MG63 (cell line): ENCODE data around the gene HPD. TPM values are rescaled to one million over a fixed set of nuclear protein-coding genes. Genes with fewer than 3 reads are reported as not detected.
A peak's percentile ranks its signal among the peaks of the same experiment; 100 is the strongest.
"Not testable (repeated sequence)": the region's sequence is repeated elsewhere in the genome, so short reads cannot be mapped to it uniquely, and the experiment has no call there.

Source experiments
- DNase-seq: peaks from one replicate; pipeline ENCODE4 v3.0.0-alpha.2; 2020
- H3K27me3 ChIP-seq: fragments of 250-450 bp; sonication (Bioruptor Pico); 2 replicates; pipeline ENCODE4 v1.5.1; 2020; ENCODE audit warnings: mild to moderate bottlenecking, moderate library complexity
- H3K36me3 ChIP-seq: fragments of 250-450 bp; sonication (Bioruptor Pico); 2 replicates; pipeline ENCODE4 v1.5.1; 2020; ENCODE audit warnings: mild to moderate bottlenecking, moderate library complexity
- H3K4me3 ChIP-seq: fragments of 250-450 bp; sonication (Bioruptor Pico); 2 replicates; pipeline ENCODE4 v1.5.1; 2020; ENCODE audit warnings: mild to moderate bottlenecking, moderate library complexity
- H3K9me3 ChIP-seq: fragments of 250-450 bp; sonication (Bioruptor Pico); 2 replicates; pipeline ENCODE4 v1.5.1; 2020; ENCODE audit warnings: mild to moderate bottlenecking, moderate library complexity
- total RNA-seq: library from RNA; depleted of rRNA; stranded (reverse); fragments of >200 nt; shearing (Covaris generic); gene quantifications from 2 replicates; pipeline ENCODE4 v1.2.3, GENCODE V29; 2014; ENCODE audit warnings: low replicate concordance

The HPD gene
- total RNA-seq, 1 experiment from 2014 or later = 0.56 TPM

DNA sequence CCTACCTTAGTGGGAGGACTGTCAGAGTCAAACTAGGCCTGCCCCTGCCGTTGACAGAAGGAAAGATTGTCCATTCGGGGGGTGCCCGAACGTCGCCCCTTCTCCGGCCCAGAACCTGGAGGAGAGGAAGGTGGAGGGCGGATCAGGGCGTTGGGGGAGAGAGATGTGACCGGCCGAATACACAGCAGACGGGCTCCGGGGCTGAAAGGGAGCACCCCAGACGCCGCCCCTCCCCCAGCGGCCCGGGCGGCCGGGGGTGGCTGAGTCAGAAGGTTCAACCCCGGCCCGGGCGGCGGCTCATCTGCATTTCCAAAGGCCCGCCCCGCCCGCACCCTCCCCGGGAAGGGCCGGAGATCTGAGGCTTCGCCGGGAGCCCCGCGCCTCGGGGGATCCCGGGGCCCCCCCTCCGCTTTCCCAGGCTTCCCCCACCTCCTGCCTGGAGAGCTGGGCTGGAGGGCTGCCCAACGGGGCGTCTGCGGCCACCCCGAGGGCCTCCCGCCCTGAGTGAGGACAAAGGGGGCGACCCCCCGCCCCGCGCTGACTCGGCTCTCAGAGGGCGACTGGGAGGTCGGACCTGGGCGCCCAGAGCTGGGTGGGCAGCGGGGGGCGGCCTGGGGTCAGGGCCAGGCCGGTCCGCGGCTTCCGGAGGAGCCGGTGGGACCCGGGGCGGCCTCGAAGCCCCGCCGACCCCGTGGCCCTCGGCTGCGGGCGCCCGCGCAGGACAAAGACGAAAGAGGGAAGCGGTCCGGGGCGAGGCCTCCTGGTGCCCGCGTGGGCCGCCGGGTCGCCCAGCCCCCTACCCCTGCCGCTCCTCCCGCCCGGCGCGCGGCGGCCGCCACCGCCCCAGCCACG lies 58.6 kb downstream of the HPD start:
- H3K27me3 ChIP-seq = no peaks in the 10 kb centered on the region
- H3K4me3 ChIP-seq = peak overlapping the region; percentile 54
- no peaks in the 10 kb centered on the region for H3K9me3 ChIP-seq
- H3K36me3 ChIP-seq = peaks cover 23% of the 10 kb centered on the region
- DNase-seq = peak; percentile 96

DNA sequence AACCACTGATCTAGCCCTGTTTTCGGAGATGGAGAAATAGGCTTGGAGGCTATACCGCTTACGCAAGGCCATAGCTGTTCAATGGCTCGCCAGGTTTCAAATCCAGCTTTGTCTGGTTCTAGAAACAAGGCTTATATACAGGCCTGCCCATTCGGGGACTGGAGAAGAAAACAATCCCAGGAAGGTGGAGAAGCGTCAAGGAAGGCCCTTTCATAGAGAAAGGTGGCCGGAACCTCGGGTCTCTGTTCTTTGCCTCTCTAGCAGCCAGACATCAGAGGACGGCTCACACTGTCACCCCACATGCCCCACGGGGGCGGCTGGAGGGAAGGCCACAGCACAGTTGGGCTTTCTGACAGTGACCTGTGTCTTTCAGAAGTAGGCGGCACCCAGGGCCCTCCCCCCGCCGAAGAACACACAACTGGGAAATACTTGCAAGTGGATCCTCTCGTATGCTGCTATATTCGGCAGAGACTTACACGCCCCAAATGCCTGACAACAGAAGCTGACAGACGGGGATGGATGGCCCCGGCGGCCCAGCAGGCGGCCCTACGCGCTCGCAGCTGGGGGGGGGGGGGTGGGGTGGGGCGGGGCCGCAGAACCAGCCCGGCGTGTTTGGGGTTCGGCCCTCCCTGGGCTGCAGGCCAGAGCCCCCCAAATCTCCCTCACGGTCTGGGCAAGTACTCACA lies 59.4 kb downstream of the HPD start:
- peak overlapping the region; percentile 54 for H3K4me3 ChIP-seq
- no peaks in the 10 kb centered on the region for H3K27me3 ChIP-seq
- H3K36me3 ChIP-seq = peaks cover 23% of the 10 kb centered on the region
- no peaks in the 10 kb centered on the region for H3K9me3 ChIP-seq
- peak; percentile 69 for DNase-seq

DNA sequence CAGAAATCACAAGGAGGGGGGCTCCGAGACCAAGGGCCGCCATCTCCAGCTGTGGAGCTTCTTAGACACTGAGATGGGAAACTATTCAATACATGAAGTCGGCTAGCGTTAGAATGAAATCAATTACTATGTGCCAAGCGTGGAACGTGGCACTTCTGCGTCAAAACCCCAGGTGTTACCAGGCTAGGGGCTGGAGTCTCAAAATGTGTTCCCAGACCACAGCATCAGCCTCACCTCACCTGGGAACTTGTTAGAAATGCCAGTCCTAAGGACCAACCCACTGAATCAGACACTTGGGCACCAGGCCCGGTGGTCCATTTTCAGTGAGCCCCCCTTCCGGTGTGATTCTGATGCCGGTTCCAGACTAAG lies 59.9 kb downstream of the HPD start:
- Histone ChIP-seq H3K36me3 (peaks cover 23% of the 10 kb centered on the region), H3K9me3 (no peaks in the 10 kb centered on the region), H3K27me3 (no peaks in the 10 kb centered on the region), H3K4me3 (no peak overlapping the region)
- no peak for DNase-seq

DNA sequence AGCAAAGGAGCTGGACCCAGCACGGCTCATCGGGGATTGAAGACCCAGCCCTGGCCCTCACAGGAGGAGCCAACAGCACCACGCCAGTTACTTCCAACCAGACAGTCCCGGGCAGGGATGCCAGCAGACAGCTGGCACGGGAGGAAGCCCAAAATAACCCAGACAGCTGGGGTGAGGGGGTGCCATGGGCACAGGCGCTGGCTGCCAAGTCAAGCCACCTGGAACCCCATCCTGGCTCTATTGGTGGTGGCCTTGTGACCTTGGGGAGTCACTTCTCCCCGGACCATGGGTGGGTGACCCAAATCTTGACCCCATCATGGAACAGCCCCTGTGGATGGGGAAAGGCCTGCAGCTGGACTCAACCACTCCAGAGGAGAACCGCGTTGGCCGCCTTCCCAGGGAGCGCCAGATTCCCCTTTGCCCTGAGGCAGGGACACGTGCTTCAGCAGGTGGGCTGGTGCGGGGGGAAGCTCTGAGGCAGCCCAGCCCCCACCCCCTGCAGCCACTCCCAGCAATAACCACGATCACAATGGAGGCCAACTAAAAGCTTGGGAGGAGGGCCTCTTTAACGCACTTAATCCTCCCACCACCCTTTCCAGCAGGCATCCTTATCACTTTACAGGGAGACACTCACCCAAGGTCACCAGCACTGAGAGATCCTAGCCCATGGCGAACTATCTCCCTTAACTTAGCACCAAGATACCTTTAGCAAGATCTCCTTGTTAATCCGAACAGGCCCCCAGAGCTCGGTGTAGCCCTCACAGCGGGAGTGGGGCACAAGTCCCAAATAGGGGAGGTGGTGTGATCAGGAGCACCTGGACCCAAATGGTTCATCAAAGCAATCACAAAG lies 60.5 kb downstream of the HPD start:
- Histone ChIP-seq H3K4me3 (no peak overlapping the region), H3K36me3 (peaks cover 23% of the 10 kb centered on the region), H3K27me3 (no peaks in the 10 kb centered on the region), H3K9me3 (no peaks in the 10 kb centered on the region)
- DNase-seq = peak; percentile 69

DNA sequence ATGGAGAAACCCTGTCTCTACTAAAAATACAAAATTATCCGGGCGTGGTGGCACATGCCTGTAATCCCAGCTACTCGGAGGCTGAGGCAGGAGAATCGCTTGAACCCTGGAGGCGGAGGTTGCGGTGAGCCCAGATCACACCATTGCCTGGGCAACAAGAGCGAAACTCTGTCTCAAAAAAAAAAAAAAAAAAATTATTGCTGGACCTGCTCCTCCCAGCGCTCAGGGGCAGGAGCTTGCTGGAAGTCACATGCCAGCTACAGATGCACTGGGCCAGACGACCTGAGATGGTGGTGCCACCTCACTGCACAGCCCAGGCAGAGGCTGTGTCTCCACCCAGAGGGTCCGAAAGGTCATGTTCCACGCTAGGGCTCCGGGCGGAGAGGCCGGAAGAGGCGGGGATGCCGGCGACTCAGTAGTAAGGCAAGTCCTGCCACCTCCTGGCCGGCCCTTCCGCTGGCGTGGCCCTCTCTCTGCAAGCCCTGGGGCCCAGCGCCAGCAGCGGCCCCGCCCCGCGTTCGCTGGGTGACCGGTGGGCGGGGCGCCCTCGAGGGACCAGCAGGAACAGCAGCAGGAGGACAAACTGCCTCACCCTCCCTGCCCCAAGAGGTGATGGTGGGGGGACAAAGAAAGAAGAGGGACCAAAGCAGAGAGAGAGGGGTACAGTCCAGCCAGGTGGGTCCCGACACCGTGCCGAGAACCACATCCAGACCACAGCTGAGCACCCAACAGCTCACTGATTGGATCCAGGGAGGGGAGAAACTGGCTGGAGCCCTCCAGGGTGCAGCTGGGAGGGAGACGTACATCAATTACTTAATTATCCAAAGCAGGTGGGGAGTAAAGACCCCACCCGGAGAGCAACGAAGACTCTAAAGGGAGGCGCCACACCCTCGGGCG lies 61.6 kb downstream of the HPD start:
- H3K9me3 ChIP-seq = no peaks in the 10 kb centered on the region
- peaks cover 22% of the 10 kb centered on the region for H3K36me3 ChIP-seq
- no peaks in the 10 kb centered on the region for H3K27me3 ChIP-seq
- DNase-seq = peak; percentile 72
- no peak overlapping the region; the same call in 1 of the 2 replicates for H3K4me3 ChIP-seq

DNA sequence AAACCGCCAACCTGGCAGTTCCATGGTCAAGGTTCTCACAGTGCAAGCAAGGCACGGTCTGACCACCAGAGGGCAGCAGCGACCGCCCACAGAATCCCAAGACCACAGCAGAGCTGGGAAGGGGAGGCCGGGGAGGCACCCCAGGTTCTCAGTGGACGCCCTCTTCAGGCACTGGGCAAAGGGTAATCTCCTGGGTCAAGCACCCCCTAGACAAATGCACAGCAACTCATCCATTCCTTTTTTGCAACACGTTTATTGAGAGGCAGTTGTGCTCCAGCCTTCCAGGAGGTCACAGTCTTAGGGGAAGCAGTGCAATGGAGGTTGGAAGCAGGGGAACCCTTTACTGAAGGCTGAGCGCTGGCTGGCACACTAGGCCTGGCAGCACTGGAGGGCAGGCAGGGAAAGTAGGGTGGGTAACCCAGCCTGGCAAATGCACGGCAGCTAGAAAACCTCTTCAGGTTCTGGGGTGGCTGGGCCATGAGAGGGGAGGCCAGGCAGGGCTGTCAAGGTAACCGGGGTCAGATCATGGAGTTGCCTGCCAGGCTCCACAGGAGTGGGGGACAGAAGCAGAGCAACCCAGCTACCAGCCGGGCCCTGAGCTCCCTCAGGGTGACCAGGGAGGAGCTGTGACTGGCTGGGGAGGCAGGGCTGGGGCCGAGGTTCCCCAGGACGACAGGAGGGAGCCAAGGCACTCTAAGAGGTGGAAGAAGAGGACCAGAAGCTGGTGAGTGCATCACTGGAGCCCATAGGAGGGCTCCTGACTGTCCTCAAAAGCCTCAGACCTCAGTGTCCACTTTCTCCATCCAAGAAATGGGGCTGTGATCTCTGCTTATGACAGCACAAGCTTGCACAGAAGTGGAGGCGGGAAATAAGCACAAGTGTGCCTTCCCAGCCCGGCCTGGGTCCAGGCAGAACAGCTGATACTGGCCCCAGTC lies 63.4 kb downstream of the HPD start:
- DNase-seq = peak; percentile 78

DNA sequence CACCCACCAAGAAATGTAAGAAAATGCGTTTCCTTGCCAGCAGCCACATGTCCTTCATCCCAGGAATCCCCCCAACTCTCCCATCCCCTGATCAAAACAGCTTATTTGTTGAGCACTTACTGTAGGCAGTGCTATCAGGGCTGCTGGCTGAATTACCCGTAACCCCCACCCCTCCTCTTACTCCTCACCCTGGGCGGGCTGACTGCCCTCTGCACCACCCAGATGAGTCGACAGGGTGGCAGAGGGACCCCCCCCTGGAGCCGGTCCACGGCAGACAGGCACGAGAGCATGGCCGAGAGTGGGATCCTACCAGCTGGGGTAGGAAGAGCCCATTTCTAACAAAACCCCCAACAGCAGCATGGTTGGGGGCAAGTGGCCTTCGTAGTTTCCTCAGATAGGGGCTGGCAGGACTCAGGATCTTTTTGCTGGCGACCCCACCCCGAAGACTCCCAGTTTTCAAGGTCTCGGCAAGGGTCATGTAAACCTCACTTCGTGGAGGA lies 64.1 kb downstream of the HPD start:
- peak; percentile 70 for DNase-seq
- no peaks in the 10 kb centered on the region for H3K27me3 ChIP-seq
- H3K4me3 ChIP-seq = peak overlapping the region; percentile 43
- peaks cover 20% of the 10 kb centered on the region for H3K36me3 ChIP-seq
- no peaks in the 10 kb centered on the region for H3K9me3 ChIP-seq

More for the DNA sequence above, 63.4 kb downstream of the HPD start:
- Histone ChIP-seq H3K36me3 (peaks cover 20% of the 10 kb centered on the region), H3K4me3 (no peak overlapping the region; the same call in 1 of the 2 replicates), H3K27me3 (no peaks in the 10 kb centered on the region), H3K9me3 (no peaks in the 10 kb centered on the region)

DNA sequence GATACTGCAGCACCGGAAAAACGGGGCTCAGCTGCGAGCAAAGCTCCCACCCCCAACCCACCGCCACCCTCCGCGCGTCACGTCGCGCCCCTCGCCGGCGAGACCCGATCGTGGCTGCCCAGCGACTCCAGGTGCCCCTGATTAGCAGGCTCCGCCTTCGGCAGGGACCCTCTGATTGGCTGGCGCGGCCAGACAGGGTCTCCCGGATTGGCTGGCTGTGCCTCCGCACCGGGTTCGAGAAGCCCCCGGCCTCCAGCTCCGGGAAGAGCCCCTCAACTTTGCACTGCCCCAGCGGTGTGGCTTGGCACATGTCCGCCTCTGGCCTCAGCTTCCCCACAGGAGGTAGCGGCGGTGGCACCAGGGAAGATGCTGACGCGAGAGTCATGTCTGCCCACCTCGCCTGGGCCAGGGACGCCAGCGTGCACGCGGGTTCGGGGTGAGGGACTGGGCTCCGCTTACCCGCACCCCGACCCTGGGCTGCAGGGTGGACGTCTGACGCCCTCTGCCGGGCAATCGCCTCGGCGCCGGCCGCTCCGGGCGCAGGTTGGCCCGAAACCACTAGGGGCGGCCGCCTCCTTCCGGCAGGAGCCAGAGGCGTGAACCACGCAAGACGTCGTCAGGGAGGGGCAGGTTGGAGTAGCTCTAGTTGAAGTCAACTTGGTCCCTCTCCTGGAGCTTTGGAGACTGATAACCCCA lies 64.7 kb downstream of the HPD start:
- Histone ChIP-seq H3K9me3 (no peaks in the 10 kb centered on the region), H3K4me3 (peak overlapping the region; percentile 43), H3K36me3 (peaks cover 17% of the 10 kb centered on the region), H3K27me3 (no peaks in the 10 kb centered on the region)
- DNase-seq = peak; percentile 89

DNA sequence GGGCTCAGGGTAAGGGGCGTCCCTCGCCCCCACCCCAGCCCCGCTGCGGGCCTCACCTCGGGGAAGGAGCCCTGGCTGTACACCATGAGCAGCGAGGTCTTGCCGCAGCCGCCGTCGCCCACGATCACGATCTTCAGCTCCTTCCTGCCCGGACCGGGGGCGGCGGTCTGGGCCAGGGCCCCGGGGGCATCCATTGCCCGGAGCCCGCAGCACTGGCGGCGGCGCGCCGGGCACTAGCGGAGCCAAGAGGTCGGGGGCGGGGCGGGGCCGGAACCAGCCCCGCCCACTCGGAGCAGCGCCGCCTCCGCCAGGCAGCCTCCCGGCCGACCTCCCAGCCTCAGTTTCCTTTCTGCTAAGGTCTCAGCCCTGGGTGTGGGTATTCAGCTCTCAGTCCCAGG lies 65.2 kb downstream of the HPD start, which contains the start of gene RHOF:
Gene RHOF, minus strand, starts transcription at position 249 of the 398 bp plus-strand sequence. Its CDS starts 55 bp downstream, at position 194.
- no peak for DNase-seq
- H3K9me3 ChIP-seq = no peaks in the 10 kb centered on the region
- H3K36me3 ChIP-seq = peaks cover 15% of the 10 kb centered on the region
- peak within 1 kb of the TSS; percentile 43 for H3K4me3 ChIP-seq
- H3K27me3 ChIP-seq = no peaks in the 10 kb centered on the region

DNA sequence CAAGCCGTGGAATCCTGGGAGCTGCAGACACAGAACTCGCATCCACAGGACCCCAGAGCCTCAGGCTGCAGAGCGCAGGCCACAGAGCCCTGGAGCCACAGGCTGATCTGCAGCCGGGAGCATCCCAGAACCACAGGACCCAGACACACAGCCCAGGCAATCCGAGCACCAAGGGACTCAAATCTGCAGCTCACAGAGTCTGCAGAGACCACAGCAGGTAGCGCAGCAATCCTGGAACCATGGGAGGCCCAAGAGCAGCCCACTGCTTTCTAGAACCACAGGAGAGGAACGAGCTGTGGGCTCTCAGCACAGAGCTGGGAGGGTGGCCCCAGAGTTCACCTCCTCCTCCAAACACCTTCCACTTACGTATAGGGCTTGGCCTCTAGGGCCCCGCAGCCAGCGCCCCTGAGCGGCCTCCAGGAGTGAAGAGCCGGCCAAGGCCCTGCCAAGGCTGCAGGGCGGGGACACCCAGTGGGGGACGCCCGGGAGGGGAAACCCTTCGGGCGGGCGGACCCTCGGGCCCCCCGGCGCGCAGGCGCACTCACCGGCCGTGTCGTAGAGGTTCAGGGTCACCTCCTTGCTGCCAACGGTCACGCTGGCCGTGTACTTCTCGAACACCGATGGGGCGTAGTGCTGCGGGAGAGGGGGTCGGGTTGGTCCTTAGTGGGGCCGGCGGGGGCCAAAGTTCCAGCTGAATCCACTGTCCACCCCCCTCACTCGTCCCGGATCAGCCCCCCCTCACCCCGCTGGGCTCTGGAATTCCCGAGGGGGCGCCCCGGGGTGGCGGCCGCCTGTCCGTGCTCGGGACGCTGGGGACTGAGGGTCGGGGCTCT lies 65.8 kb downstream of the HPD start:
- H3K9me3 ChIP-seq = no peaks in the 10 kb centered on the region
- no peak overlapping the region for H3K4me3 ChIP-seq
- no peaks in the 10 kb centered on the region for H3K27me3 ChIP-seq
- H3K36me3 ChIP-seq = peaks cover 12% of the 10 kb centered on the region; the same call in 1 of the 2 replicates
- DNase-seq = no peak

DNA sequence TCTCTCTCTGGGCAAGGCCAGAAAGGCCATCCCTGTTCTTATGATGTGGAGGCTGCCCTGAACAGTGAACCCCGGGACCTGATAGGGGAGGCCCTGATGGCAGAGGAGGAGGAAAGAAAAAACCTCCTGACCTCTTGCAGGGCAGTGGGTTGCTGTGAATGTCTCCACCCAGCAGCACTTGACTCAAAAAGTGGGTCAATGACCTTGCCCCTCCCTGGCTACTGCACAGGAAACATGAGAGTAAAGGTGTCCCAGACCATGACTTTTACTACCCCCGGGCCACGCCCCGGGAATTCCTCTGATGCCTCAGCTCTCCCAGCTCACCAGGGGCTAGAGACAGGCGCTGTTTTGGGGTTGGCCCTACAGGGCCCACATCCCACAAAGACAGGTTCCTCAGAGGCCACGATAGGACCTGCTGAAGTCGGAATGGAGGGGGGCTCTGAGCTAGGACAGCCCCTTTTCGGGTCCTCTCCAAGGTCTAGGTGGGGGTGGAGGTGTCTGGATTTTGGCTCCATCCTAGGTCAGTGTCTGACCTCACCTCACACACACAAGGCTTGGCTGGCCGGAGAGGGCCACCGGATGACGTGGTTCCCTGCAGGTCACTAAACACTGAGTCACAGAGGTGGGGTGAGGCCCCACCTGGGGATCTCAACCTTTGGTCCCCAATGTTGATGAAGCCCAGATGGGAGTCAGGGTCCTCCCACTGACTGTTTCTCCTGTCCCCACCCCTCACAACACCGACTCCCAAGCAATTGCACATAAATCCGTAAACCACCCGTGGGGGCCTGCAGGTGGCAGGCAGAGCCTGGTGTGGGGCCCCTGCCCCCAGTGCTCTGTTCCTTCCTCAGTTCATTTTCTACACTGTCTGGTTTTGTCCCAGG lies 66.7 kb downstream of the HPD start:
- H3K27me3 ChIP-seq = no peaks in the 10 kb centered on the region
- H3K4me3 ChIP-seq = no peak overlapping the region
- peaks cover 9% of the 10 kb centered on the region; the same call in 1 of the 2 replicates for H3K36me3 ChIP-seq
- no peaks in the 10 kb centered on the region for H3K9me3 ChIP-seq
- DNase-seq = no peak

DNA sequence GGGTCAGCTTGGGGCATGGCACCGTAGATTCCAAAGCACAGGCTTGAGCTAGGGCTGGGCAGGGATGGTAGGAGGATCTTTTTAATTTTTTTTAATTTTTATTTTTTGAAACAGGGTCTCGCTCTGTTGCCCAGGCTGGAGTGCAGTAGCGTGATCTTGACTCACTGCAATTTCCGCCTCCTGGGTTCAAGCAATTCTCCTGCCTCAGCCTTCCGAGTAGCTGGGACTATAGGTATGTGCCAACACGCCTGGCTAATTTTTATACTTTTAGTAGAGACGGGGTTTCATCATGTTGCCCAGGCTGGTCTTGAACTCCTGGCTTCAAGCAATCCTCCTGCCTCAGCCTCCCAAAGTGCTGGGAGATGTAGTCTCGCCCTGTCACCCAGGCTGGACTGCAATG lies 67.9 kb downstream of the HPD start:
- not testable (repeated sequence) for DNase-seq, H3K4me3 ChIP-seq, H3K9me3 ChIP-seq, H3K27me3 ChIP-seq, H3K36me3 ChIP-seq
